ENCODE results near the gene RFNG. TPM values are rescaled to one million over a fixed set of nuclear protein-coding genes. Genes with fewer than 3 reads are reported as not detected.

RFNG gene
- total RNA-seq, 1 donor from 2014 or later = 20.5 TPM

DNA sequence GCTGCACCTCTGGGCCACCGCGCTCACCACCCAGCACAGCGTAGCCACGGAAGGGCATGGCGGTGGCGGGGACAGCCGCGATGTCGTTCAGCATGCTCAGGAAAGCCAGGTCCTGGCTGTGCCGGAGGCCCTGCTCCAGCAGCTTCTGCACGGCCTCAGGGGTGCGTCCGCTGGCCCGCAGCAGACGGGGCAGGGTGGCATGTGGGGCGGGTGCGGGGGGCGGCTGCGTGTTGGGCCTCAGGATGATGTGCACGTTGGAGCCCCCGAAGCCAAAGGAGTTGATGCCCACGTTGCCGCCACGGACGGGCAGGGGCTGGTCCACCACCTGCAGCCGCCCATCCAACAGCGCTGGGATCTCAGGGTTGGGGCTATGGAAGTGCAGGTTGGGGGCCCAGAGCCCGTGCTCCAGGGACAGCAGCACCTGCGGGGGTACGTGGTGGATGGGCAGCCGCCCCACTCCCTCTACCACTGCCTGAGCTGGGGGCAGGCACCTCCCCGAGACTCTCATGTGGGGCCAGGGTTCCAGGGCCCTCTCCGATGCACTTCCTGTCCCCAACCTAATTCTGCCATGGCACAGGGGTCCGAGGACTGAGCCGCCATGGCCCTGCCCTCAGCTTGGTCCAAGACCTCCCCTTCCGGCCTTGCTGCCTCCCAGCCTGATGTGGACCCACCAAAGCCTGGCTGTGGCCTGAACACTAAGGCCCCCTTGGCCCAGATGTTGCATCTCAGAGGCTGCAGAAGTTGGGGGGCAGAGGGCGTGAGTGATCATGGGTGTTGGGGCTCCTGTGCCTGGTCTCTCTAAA, 39.9 kb upstream of the RFNG start:
- ATAC-seq (ENCODE audit: poor library complexity) = no peak
- peak; percentile 28 for DNase-seq
- intact Hi-C loops (cut with DNase I) = no loop called here

DNA sequence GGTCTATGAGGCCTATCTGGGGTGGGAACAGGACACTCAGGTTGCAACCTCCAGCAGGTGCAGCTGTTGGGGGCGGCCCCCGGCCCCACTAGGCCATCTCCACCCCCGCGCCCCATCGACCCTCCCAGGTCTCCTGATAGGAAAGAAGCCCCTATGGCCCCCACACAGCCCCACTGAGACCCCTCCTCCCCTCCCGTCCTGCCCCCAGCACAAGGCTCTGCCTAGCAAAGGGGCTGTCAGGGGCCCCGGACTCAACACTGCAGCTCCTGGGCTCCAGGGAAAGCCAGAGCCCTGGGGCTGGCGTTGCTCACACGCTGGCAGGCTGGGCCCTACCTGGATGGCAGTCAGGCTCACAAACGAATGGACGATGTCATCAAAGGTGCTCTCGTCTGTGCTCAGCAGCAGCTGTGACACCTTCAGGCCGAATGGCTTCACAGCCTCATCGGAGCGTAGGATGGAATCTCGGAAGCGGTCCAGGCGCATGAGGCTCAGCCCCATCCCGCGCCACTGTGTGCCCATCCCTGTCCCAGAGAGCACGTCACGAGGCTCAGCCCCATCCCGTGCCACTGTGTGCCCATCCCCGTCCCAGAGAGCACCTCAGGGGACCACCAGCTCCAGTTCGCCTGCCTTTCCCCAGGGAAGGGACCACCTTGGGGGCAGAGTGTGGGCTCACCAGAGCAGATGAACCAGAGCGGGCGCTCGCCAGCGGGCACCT, 39.1 kb upstream of the RFNG start:
- ATAC-seq (ENCODE audit: poor library complexity) (no peak), DNase-seq (peak; percentile 41)
- intact Hi-C loops (cut with DNase I) = no loop called here

DNA sequence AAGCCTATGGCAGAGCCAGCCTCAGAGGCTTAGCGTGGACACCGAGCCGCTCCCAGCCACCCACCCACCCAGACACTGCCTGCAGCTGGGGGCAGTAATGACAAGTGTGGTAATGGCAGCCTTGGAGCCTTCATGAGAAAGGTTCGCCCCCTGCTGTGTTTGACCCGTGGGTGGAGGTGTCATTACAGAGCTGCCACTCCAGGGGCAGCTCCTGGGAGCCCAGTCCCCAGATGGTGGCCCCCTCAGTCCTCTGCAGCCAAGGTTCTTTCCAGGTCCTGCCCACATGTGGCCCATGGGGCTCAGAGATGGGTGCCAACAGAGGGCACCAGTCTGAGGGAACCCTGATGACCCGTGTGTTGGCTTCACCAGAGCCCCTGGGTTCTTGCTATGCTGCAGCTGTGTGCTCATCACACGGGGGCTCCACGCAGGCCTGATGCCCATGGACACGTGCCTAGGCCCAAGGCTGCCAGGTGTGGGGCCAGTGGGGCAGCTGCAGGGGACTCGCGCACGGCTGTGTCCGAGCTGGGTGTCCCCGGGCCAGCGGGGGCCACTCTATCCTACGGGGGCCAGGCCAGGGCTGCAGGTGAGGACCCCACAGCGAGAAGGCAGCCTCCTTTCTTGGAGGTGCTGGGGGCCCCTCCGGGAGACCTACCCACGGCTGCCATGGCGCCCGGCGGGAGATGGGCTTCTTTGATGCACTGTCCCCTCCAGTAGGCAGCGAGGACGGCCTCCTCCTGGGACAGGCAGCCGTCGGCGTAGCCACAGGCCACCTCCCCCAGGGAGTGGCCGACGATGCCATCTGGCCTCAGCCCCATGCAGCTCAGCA, 38.3 kb upstream of the RFNG start:
- ATAC-seq (ENCODE audit: poor library complexity) = no peak
- intact Hi-C loops (cut with DNase I) = no loop called here
- peak; percentile 20 for DNase-seq

DNA sequence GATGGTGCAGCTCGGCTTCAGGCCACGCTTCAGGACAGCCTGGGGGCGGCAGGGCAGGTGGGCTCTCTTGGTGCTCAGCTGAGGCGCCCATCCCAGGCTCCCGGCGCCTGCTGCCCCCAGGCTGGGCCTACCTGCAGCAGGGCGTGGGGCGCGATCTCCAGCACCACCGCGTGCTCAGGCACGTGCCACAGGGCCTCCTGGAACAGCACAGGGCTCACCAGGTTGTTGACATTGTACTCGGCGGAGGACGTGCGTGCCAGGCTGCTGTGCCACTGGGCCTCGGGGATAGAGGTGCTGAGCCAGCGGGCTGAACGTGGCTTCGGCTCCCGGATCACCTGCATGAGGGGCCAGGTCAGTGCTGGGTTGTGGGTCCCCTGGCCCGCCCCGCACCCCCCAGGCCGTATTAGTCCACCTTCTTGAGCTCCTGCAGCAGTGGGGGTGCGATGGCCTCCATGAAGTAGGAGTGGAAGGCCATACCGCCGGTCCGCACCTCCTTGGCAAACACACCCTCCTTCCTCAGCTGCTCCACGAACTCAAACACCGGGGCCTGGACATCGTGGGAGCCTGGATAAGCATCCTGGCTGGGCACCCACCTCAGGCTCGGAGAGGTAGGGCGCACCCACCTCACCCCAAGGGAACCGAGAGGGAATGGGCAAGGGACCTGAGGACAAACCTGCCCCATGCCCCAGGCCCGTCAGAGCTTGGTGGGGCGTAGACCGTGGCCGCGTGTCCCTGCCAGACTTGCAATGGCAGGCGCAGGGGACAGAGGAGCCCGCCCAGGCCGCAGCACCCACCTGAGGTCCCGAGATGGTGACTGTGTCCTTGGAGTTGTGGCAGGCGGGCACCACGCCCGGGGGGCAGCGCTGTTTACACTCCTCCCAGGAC, 37.5 kb upstream of the RFNG start:
- ATAC-seq (ENCODE audit: poor library complexity) = no peak
- DNase-seq = peak; percentile 35
- intact Hi-C loops (cut with DNase I) = no loop called here

DNA sequence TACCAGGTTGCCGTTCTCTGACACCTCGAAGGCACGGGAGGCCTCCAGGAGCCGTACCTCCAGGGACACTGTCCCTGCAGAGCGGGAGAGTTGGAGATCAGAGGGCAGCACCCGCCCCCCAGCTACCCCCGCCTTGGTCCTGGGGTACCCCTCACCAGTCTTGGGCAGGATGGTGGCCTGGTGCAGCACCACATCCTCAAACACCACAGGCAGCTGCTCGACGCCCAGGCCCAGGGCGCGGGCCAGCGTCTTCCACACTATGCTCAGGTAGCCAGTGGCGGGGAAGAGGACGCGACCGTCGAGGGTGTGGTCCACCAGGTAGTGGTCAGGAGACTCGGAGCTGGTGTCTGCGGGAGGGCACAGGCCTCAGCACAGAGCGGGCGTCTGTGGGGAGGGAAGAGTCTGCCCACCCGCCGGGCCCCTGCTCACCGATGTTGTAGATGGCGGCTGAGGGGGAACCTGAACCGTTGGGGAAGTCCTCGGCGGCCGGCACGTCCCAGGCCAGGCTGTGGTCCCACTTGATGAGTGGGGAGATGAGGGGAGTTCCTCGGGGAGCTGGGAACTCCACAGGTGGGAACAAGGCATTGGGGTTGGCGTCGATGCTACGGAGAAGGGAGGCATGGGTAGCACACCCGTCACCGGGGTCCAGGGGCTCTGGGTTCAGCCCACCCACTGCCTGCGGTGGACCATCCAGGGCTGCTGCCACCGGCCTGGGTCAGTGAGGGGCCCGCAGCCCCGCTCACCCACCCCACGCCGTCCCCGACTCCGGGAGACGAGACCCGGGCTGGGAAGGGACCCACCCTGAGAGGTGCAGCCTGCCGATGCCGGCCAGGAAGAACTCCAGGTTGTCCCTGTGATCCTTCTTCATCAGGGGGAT, 36.6 kb upstream of the RFNG start:
- intact Hi-C loops (cut with DNase I) = no loop called here
- DNase-seq (no peak), ATAC-seq (ENCODE audit: poor library complexity) (no peak)

DNA sequence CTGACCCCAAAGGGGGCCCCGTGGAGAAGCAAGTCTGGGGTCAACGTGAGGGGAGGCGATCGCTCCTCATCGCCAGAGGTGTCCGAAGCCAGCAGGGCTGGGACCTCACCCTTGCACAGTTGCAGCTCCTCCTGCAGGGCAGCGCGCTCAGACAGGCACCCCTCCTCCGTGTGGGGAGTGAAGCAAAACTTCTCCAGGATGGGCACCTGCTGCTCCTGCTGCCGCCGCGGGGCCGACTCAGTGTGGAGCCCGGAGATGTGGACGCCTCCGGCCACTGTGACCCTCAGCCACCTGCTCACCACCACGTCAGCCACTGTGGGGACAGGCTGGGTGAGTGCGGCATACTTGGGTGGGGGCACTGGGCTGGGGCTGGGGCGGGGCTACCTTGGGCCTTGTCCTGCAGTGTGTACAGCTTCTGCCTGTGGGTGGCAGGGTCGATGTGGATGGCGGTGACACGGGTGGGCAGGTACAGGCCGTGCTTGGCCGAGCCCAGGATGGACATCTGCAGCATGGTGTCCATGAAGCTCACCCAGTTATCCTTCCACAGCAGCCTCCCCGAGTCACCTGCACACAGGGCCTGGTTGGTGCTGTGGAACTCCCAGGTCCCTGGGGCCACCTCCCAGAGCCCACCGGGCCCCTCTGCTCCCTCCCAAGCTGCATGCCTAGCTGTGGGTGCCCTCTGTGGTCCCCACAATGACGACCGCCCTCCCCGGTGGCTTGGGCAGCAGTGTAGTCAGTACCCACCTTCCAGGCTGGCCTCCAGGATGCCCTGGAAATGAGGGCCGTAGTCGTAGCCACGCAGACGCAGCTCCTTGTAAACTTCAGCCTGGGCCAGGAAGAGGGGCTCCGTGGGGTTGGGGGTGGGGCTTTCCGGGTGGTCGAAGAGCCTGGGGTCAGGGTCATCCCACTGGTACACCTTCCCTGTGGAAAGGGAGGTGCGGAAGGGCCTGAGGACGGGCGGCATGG, 35.6 kb upstream of the RFNG start:
- DNase-seq = no peak
- intact Hi-C loops (cut with DNase I) = no loop called here
- no peak for ATAC-seq (ENCODE audit: poor library complexity)

DNA sequence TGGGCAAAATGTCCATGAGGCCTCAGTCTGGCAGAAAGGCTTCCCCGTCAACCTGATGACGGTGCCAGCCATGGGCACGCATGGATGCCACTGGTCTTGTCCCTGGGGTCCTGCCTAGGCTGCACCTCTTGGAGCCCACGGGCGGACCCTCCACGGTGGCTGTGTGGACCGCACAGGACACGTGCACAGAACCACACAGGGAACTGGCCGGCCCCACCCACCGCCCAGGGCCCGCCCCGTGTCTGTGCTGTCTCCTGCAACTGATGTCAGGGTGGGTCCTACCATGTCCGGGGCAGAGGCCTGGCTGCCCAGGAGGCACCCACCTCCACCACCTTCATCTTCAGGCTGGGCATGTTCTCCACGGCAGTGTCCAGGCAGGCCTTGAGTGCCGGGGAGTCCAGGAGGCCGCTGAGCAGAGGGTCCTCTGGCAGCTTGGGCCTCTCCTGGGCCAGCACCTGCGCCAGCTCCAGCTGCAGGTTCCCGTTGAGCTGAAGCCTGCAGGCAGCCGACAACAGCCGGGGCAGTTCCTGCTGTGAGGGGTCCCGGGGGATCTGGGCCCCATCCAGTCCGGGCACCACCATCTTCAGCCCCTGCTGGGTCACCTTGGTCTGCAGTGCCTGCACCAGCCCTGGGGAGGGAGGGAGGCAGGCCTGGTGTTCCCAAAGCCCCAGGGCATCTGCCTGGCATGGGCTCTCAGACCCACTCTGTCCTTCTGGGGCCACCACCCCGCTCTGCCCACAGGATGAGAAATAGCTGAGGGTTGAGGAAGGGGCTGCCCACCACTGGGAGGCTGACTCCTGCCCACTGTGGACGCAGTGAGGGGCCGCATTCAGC, 34.5 kb upstream of the RFNG start:
- ATAC-seq (ENCODE audit: poor library complexity) (no peak), DNase-seq (no peak)
- intact Hi-C loops (cut with DNase I) = no loop called here

DNA sequence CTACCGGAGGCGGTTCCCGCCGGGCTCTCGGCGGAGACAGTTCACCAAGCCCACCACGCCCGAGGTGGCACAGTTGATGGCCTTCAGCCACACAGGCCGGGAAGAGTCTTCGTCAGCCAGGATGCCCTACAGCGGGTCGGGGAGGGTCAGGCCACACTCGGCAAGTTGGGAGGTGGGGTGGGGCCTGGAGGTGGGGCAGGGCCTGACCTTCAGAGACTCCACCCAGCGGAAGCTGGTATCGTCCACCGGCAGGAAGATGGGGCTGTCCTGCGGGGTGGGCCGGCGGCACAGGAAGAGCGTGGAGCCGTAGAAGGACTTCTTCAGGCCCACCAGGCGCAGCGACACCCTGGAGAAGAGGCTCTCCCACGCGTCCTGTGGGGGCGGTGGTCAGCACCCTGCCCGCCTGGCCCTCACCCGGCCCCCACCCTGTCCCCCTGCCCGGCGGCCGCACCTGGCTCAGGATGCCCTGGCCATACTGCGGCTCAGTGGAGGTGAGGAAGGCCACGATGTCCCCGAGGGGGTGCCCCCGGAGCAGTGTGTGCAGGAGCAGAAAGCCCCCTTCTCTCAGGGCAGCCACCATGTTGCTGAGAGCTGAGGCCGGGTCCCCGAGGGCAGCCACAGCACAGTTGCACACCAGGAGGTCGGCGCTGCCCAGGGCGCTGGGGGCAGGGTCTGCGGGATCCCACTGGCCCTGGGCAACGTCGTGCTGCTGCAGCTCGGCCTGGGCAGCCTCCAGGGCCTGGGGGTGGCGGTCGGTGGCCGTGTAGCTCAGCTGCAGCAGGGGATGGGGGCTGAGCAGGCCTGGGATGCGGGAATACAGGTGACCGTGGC, 33.6 kb upstream of the RFNG start:
- ATAC-seq (ENCODE audit: poor library complexity) (no peak), DNase-seq (no peak)
- intact Hi-C loops (cut with DNase I) = no loop called here

DNA sequence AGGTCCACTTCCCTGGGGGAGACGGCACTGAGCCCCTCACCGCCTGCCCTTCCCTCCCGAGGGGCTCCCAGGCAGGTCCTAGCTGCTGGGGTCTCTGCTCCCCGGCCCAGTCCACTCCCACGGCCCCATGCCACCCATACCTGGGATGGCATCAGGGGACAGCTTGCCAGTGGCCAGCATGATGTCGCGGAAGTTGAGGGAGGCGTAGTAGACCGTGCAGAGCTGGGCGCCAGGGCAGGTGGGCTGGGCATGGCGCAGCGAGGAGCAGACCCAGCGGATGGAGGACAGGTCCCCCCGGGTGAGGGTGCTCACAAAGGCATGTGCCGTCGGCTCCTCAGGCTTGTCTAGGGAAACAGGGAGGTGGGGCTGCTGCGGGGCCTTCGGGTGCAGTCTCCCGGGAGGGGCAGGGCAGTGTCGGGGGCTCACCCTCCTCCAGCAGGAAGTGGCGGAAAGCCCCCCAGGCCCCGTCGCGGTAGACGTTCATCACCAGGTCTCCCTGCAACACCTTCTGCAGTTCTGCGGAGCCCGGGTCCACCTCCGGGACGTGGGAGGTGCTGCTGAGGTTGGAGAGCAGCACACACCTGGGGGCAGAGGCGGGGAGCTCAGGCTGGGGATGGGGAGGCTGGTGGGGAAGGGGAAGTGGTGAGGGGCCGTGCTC, 32.9 kb upstream of the RFNG start:
- intact Hi-C loops (cut with DNase I) = no loop called here
- no peak for ATAC-seq (ENCODE audit: poor library complexity)
- DNase-seq = no peak

DNA sequence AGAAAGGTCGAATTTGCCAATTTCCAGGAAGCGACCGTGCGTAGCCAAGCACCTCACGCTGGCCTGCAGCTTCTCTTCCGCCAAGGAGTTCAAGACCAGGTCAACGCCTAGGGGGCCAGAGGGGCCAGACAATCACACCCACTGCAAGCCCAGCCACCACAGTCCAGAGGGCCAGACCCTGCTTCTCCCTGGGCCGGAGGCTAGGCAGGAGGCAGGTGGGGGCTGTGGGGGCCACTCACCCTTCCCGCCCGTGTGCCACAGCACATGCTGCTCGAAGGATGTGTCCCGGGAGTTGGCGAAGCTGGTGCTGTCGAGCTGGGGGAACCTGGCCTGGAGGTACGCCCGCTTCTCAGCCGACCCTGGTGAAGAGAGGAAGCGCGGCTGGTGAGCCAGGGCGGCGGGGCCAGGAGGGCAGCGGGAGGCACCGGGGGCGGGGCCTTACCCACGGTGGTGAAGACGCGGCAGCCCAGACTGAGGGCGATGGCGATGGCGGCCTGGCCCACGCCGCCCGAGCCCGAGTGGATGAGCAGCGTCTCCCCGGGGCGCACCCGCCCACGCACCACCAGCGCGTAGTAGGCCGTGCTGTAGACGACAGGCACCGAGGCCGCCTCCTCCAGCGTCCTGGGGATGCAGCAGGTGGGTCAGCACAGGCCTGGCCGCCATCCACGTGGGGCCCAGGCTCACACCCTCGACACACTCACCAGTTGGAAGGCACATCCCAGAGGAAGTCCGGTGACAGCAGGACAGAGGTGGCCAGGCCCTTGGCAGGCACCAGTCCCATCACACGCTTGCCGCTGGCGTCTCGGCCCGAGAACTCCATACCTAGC, 32.1 kb upstream of the RFNG start:
- intact Hi-C loops (cut with DNase I) = no loop called here
- ATAC-seq (ENCODE audit: poor library complexity) (no peak), DNase-seq (no peak)

DNA sequence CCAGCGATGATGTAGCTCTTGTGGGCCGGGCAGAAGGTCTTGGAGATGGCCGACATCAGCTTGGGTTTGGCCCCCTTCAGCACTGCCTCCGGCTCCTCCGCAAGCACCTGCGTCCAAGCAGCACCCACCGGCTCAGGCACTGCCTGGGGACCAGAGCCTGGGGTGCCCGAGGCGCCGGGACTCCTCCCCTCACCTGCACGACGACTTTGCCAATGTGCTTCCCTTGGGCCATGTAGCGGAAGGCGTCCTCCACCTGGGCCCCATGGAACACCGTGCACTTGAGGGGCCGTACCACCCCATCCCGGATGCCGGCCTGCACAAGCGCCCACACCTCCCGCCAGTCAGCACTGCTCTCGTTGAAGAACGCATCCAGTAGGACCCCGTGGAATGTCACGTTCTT, 31.4 kb upstream of the RFNG start:
- DNase-seq (no peak), ATAC-seq (ENCODE audit: poor library complexity) (no peak)
- intact Hi-C loops (cut with DNase I) = no loop called here

DNA sequence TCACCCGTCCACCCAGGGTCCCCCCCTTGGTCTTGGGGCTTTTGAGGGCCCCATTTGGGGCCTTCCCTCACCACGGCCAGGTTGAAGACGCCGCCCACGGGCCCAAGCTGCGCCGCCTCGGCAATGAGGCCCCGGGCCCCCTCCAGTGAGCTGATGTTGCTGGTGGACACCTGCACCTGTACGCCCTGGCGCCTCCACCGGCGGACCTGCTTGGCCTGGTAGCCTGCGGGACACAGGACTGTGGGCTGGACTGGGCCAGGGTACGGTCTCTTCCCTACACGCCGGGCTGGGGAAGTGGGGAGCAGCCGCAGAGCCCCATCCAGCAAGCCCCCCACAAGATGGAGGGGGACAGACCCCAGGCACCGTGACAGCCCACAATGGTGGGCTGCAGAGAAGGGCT, 30.8 kb upstream of the RFNG start:
- intact Hi-C loops (cut with DNase I) = no loop called here
- ATAC-seq (ENCODE audit: poor library complexity) = no peak
- no peak for DNase-seq

DNA sequence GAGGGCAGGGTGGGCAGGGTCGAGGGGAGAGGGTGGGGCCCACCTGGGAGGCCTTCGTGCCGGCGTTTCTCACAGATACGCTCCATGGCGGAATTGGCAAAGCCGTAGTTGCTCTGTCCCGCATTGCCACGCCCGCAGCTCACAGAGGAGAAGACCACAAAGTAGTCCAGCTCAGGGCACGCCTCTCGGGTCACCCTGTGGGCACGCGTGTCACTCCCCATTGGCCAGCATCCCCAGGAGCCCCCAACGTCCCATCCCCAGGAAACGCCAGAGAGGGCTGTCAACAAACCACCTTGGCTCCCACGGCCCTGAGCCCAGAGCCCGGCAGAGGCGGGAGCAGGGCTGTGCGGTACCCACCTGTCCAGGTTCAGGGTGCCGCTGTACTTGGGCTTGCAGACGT, 30.4 kb upstream of the RFNG start:
- intact Hi-C loops (cut with DNase I) = no loop called here
- ATAC-seq (ENCODE audit: poor library complexity) (no peak), DNase-seq (no peak)

DNA sequence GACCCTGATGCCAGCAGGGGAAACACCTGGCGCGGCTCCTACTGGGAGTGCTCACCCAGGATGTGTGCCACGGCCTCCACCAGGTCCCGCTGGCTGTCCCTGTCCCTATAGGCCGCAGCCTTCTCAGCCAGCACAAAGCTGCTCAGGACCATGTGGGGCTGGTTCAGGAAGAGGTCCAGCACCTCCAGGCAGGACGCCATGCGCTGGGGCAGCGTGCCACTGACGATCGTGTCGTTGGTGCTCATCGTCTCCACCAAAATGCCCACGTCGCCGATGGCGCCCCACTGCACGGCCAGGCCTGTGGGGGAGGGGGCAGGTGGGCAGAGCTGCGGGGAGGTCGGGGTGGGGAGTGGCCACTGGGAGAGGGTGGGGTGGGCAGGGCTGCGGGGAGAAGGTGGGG, 29.9 kb upstream of the RFNG start:
- intact Hi-C loops (cut with DNase I) = no loop called here
- ATAC-seq (ENCODE audit: poor library complexity) (no peak), DNase-seq (no peak)

Data from Right ventricle myocardium superior (tissue), 1 donor.